ENCODE data around the gene METTL25.

Gene METTL25

GRCh38 chr12:82525616-82526015 lies 167.3 kb downstream of the METTL25 start:
- DNase-seq (ENCODE audit: low read depth in 2 of 2), result no peak

- DNase-seq (ENCODE audit: low read depth in 2 of 2), result no peak
Observed at GRCh38 chr12:82527165-82527780, 168.9 kb downstream of the METTL25 start.

All from stimulated activated CD4-positive, alpha-beta T cell treated with anti-CD3 and anti-CD28 coated beads, Interleukin-4, amount 100 ng/mL, for 48 hours (primary cell).